SK-N-MC (cell line): ENCODE data around the gene SLC9A3.

Experiments used
- DNase-seq: peaks from one replicate; pipeline ENCODE4 v3.0.0-alpha.2; 2011; ENCODE audit warnings: low read depth, low spot score
- H3K27ac ChIP-seq: fragments of 200-600 bp; sonication (generic); 2 replicates; pipeline ENCODE4 v1.5.1; 2016; ENCODE audit warnings: mixed run types
- H3K36me3 ChIP-seq: fragments of 200-600 bp; sonication (generic); 2 replicates; pipeline ENCODE4 v1.6.1; 2017; ENCODE audit warnings: antibody characterized with exemption, low read length, mixed read lengths; ENCODE audit not compliant: insufficient read depth
- H3K4me3 ChIP-seq: fragments of 200-600 bp; sonication (generic); 2 replicates; pipeline ENCODE4 v1.5.1; 2016
- H3K9ac ChIP-seq: fragments of 200-600 bp; sonication (generic); 2 replicates; pipeline ENCODE4 v1.8.0; 2017; ENCODE audit warnings: mixed run types, mixed read lengths; ENCODE audit not compliant: insufficient read length
- H3K9me3 ChIP-seq: fragments of 200-600 bp; sonication (generic); 2 replicates; pipeline ENCODE4 v1.6.1; 2017; ENCODE audit warnings: low read depth, mild to moderate bottlenecking, antibody characterized with exemption, low read length, moderate library complexity, mixed read lengths
- EZH2 ChIP-seq: fragments of 200-600 bp; sonication (generic); IDR thresholded peaks from one replicate; pipeline ENCODE4 v1.6.1; 2017; ENCODE audit warnings: antibody characterized with exemption
- FOXP2 ChIP-seq: optimal IDR thresholded peaks from 2 replicates; pipeline ENCODE3; 2011; ENCODE audit warnings: mild to moderate bottlenecking, moderate library complexity; ENCODE audit not compliant: insufficient read depth; ENCODE audit errors: extremely low read length, control extremely low read depth
- POLR2AphosphoS5 ChIP-seq: IDR thresholded peaks from 2 replicates; pipeline ENCODE4 v1.6.1; 2012; ENCODE audit warnings: mild to moderate bottlenecking, low read depth, low read length, borderline replicate concordance

Gene SLC9A3

DNA sequence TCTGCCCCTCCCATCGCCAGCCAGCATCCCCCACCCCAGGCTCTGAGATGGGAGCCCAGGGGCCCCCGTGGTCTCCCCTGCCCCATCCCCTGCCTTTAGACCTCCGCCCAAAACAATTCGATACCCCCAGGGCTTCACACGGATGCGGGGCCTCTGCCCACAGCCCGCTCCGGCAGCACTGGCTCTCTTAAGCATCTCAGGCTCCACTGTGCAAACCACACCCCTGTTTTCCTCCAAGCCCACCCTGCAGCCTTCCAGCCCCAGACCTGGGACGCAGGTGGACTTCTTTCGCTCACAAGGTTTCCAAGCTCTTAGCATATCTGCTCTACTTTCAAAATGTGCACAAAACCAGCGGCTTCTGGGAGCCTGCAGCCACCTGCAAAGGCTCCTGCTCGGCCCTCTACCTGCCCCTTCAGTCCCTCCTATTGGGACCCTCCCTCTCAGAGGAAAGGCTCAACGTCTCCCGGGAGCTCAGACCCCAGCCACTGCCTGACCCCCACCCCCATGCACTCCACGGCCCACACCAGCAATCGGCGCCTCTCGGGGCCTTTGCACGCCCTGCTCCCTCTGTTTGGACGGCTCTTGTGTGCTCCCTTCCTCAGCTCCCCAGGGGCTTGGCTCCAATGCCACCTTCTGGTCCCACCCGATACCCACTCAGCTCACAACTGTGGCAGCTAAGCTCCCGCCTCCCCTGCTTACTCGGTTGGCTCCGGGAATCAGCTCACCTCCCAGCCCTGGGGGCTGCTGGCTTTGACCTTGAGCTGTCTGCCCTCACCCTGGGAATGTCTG, 918 bp upstream of the SLC9A3 start:
- no peak overlapping the region for H3K27ac ChIP-seq
- TF ChIP-seq POLR2AphosphoS5 (no peak), EZH2 (no peak), FOXP2 (no peak)
- DNase-seq: no peak
- no peak overlapping the region for H3K9ac ChIP-seq
- no peaks in the 10 kb centered on the region for H3K36me3 ChIP-seq
- no peak overlapping the region for H3K4me3 ChIP-seq
- H3K9me3 ChIP-seq: no peaks in the 10 kb centered on the region

DNA sequence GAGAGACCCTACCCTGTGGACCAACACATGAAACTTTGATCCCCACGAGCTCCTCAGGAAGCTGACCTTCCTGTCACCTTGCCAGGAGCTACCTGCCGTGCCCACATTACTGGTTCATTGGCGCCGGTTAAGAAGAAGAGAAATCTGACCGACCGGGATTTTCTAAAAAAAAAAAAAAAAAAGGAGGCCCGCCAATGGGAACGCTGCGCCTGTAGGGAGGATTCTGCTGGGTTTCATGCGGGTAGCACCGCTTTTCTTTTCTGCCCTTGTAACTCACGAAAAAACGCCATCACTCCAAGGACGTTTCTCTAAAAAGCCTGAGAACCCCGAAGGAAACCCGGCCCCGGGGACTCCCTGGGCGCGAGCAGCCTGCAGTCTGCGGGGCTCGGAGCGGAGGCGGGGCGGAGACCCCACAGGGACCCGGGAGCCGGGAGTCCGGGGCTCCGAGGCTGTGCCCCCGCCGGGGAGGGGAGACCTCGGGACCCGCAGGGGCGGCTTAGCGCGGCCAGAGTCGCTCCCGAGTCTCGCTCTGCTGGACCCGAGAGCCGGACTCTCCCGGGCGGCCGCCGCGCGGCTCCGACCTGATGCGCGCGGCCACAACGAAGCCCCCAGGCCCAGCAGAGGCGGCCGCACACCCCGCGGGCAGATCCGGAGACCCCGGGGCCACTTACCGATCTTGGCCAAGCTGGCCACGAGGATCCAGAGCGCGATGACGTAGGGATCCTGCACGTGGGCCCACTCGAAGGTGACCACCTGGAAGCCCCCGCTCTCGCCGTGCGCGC, 617 bp downstream of the SLC9A3 start:
- no peak overlapping the region for H3K4me3 ChIP-seq
- H3K9ac ChIP-seq: no peak overlapping the region

DNA sequence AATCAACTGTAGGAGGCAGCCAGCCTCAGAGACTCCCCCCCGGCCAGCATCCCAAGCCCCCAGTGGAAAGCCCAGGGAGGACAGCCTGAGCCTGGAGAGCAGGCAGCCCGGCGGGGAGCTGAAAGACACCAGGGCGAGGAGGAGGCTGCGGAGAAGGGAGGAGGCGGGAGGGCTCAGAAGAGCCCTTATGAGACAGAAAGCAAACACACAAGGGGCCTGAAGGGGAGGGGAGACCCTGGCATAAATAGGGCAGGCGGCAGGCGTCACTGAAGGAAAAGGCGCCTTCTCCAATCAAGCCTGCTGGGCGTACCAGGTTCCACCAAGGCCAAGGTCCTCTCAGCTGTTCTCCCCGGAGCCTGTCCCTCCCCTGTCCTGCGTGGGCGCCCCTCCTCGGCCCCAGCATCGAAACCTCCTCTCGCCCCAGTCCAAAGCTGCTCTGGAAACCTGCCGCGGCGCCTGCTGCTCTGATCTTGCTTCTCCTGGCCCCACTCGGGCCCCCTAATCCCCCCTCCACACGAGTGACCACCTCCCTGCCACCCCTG, 1.3 kb downstream of the SLC9A3 start:
- no peaks in the 10 kb centered on the region for H3K9me3 ChIP-seq
- no peak overlapping the region for H3K27ac ChIP-seq
- H3K4me3 ChIP-seq: no peak overlapping the region
- TF ChIP-seq FOXP2 (no peak), EZH2 (no peak), POLR2AphosphoS5 (no peak)
- no peak for DNase-seq
- H3K9ac ChIP-seq: no peak overlapping the region
- H3K36me3 ChIP-seq: no peaks in the 10 kb centered on the region

More for the DNA sequence above, 617 bp downstream of the SLC9A3 start:
- H3K27ac ChIP-seq: no peak overlapping the region
- no peaks in the 10 kb centered on the region for H3K9me3 ChIP-seq
- no peaks in the 10 kb centered on the region for H3K36me3 ChIP-seq
- no peak for TF ChIP-seq FOXP2
- no peak for TF ChIP-seq POLR2AphosphoS5
- no peak for TF ChIP-seq EZH2
- DNase-seq: no peak

DNA sequence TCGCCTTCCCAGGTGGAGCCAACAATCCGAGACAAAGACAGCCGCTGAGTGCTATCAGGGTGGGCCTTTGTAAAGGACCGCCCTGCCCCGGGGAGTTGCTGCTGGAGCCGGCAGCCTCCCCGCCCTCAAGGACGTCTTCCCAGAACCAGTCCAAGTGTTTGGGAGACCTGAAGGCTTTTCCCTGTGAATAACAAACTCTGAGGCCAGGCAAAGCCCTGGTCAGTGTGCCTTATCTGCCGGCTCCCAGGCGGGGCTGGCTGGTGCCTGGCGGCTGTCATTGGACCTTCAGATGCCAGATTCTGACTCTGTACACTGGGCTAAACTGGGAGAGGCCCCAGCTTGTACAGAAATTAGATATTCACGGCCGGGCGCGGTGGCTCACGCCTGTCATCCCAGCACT, 2.1 kb downstream of the SLC9A3 start:
- H3K9ac ChIP-seq: no peak overlapping the region
- no peak overlapping the region for H3K4me3 ChIP-seq
- H3K27ac ChIP-seq: no peak overlapping the region
- no peaks in the 10 kb centered on the region for H3K36me3 ChIP-seq
- DNase-seq: no peak
- TF ChIP-seq FOXP2: no peak
- no peaks in the 10 kb centered on the region for H3K9me3 ChIP-seq

- no peaks in the 10 kb centered on the region for H3K9me3 ChIP-seq
- H3K9ac ChIP-seq: no peak overlapping the region
- no peak for TF ChIP-seq EZH2
- no peak for TF ChIP-seq FOXP2
- no peak for TF ChIP-seq POLR2AphosphoS5
Measured at GRCh38 chr5:521680-522079, 2.6 kb downstream of the SLC9A3 start.

DNA sequence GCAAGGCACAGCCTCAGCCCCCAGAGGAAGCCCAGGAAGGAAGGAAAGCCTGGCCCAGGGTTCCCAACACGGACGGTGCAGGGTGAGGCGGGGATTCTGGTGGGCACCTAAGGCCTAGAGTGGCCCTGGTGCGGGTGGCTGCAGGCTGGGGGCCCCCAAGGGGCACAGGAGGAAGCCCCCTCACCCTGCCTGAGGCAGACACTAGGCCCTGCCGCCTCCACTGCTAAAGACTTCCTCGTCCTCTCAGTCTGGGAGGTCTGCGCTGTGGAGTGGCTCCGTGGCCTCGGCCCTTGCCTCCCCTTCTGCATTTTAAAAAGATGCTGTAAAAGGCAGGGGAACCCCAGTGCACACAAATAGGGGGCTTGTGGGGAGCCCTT, 3.4 kb downstream of the SLC9A3 start:
- Histone ChIP-seq H3K27ac (no peak overlapping the region), H3K9ac (no peak overlapping the region)
- TF ChIP-seq FOXP2: no peak
- TF ChIP-seq POLR2AphosphoS5: no peak
- TF ChIP-seq EZH2: no peak

More at GRCh38 chr5:521680-522079, 2.6 kb downstream of the SLC9A3 start:
- DNase-seq: no peak
- no peak overlapping the region for H3K4me3 ChIP-seq
- no peak overlapping the region for H3K27ac ChIP-seq
- no peaks in the 10 kb centered on the region for H3K36me3 ChIP-seq

GRCh38 chr5:520196-520849, 3.9 kb downstream of the SLC9A3 start:
- Histone ChIP-seq H3K9me3 (no peaks in the 10 kb centered on the region), H3K4me3 (no peak overlapping the region), H3K9ac (no peak overlapping the region), H3K27ac (no peak overlapping the region), H3K36me3 (no peaks in the 10 kb centered on the region)
- DNase-seq: no peak
- no peak for TF ChIP-seq FOXP2
- no peak for TF ChIP-seq POLR2AphosphoS5

More for the DNA sequence above, 3.4 kb downstream of the SLC9A3 start:
- H3K36me3 ChIP-seq: no peaks in the 10 kb centered on the region
- no peaks in the 10 kb centered on the region for H3K9me3 ChIP-seq
- H3K4me3 ChIP-seq: no peak overlapping the region
- no peak for DNase-seq

DNA sequence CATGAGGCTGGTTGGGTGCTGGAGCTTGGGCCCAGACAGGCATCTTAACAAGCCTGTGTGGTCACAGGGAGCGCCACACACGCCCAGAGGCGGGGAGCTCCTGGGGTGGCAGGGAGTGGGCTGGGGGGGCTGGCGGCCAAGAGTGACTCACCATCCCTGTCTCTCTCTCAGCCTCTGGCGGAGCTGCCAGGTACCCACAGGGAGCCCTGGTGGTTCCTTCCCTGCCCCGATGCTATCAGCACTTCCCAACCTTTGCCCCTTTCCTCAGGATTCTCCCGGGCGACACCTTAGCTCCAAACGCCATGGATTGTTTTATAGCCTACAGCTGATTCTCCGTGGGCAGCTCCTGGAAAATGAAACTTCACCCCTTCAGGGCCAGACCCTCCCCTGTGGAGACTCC, 5.5 kb downstream of the SLC9A3 start:
- H3K9me3 ChIP-seq: no peaks in the 10 kb centered on the region
- no peak for TF ChIP-seq EZH2
- no peak for TF ChIP-seq FOXP2
- no peak for TF ChIP-seq POLR2AphosphoS5
- no peak for DNase-seq
- H3K9ac ChIP-seq: no peak overlapping the region
- H3K4me3 ChIP-seq: no peak overlapping the region
- H3K27ac ChIP-seq: no peak overlapping the region
- no peaks in the 10 kb centered on the region for H3K36me3 ChIP-seq
